Chondrocyte (in vitro differentiated cells): Measurements from ENCODE around the gene BICDL1. TPM values are rescaled to one million over a fixed set of nuclear protein-coding genes. Genes with fewer than 3 reads are reported as not detected.

Source experiments
- DNase-seq: peaks from one replicate; pipeline ENCODE4 v3.0.0; 2021; ENCODE audit warnings: mixed read lengths, low spot score
- H3K27ac Mint-ChIP-seq: one replicate; pipeline ENCODE4 v1.8.0; 2021; ENCODE audit warnings: mild to moderate bottlenecking, moderate library complexity, mixed read lengths; ENCODE audit not compliant: unreplicated experiment
- H3K27me3 Mint-ChIP-seq: 2 replicates; pipeline ENCODE4 v1.8.0; 2021; ENCODE audit warnings: low read depth, mixed read lengths
- H3K36me3 Mint-ChIP-seq: 2 replicates; pipeline ENCODE4 v1.8.0; 2021; ENCODE audit warnings: low read depth, mixed read lengths
- H3K4me1 Mint-ChIP-seq: 2 replicates; pipeline ENCODE4 v1.8.0; 2021; ENCODE audit warnings: low read depth, mild to moderate bottlenecking, mixed read lengths
- H3K4me3 Mint-ChIP-seq: one replicate; pipeline ENCODE4 v1.8.0; 2021; ENCODE audit warnings: mild to moderate bottlenecking, moderate library complexity, mixed read lengths; ENCODE audit not compliant: unreplicated experiment
- H3K9me3 Mint-ChIP-seq: 2 replicates; pipeline ENCODE4 v1.8.0; 2021; ENCODE audit warnings: low read depth, mixed read lengths
- CTCF ChIP-seq: fragments of 200-600 bp; sonication (generic); IDR thresholded peaks from 2 replicates; pipeline ENCODE4 v1.5.0; 2021; ENCODE audit warnings: antibody characterized with exemption, mild to moderate bottlenecking, moderate library complexity
- total RNA-seq: library from RNA; stranded (reverse); gene quantifications from 3 replicates; pipeline ENCODE4 v1.2.1, GENCODE V29; 2021

BICDL1 gene
- total RNA-seq, 1 donor from 2014 or later = 0.45 TPM

GRCh38 chr12:120077260-120077659 lies 88.2 kb downstream of the BICDL1 start:
- no peaks in the 10 kb centered on the region for H3K9me3 Mint-ChIP-seq
- peaks cover 3% of the 10 kb centered on the region for H3K27me3 Mint-ChIP-seq

GRCh38 chr12:120078868-120079267 lies 89.8 kb downstream of the BICDL1 start:
- H3K9me3 Mint-ChIP-seq = no peaks in the 10 kb centered on the region
- H3K27ac Mint-ChIP-seq = no peak overlapping the region
- no peak for TF ChIP-seq CTCF
- peaks cover 3% of the 10 kb centered on the region for H3K27me3 Mint-ChIP-seq
- H3K4me1 Mint-ChIP-seq = no peaks in the 10 kb centered on the region
- no peak for DNase-seq
- H3K36me3 Mint-ChIP-seq = no peaks in the 10 kb centered on the region
- H3K4me3 Mint-ChIP-seq = no peak overlapping the region

More at GRCh38 chr12:120077260-120077659, 88.2 kb downstream of the BICDL1 start:
- no peak overlapping the region for H3K4me3 Mint-ChIP-seq
- no peak overlapping the region for H3K27ac Mint-ChIP-seq
- no peaks in the 10 kb centered on the region for H3K36me3 Mint-ChIP-seq
- DNase-seq = no peak
- H3K4me1 Mint-ChIP-seq = no peaks in the 10 kb centered on the region
- no peak for TF ChIP-seq CTCF

GRCh38 chr12:120079411-120080400 lies 90.7 kb downstream of the BICDL1 start:
- Mint-ChIP-seq H3K4me3 (no peak overlapping the region), H3K9me3 (no peaks in the 10 kb centered on the region), H3K27ac (no peak overlapping the region), H3K27me3 (peaks cover 2% of the 10 kb centered on the region), H3K36me3 (no peaks in the 10 kb centered on the region), H3K4me1 (no peaks in the 10 kb centered on the region)
- no peak for DNase-seq
- TF ChIP-seq CTCF = no peak

GRCh38 chr12:120081641-120082040 lies 92.6 kb downstream of the BICDL1 start:
- peaks cover 1% of the 10 kb centered on the region for H3K36me3 Mint-ChIP-seq
- no peak overlapping the region for H3K27ac Mint-ChIP-seq
- no peaks in the 10 kb centered on the region for H3K27me3 Mint-ChIP-seq
- H3K4me3 Mint-ChIP-seq = no peak overlapping the region
- no peak for DNase-seq
- no peaks in the 10 kb centered on the region for H3K9me3 Mint-ChIP-seq
- TF ChIP-seq CTCF = no peak
- H3K4me1 Mint-ChIP-seq = peaks cover 11% of the 10 kb centered on the region

GRCh38 chr12:120085920-120086645 lies 97.0 kb downstream of the BICDL1 start:
- H3K27ac Mint-ChIP-seq = peak overlapping the region; percentile 95
- H3K9me3 Mint-ChIP-seq = no peaks in the 10 kb centered on the region
- H3K4me1 Mint-ChIP-seq = peaks cover 21% of the 10 kb centered on the region
- H3K4me3 Mint-ChIP-seq = peak overlapping the region; percentile 75
- no peak for TF ChIP-seq CTCF
- H3K27me3 Mint-ChIP-seq = no peaks in the 10 kb centered on the region
- peak; percentile 4 for DNase-seq
- peaks cover 3% of the 10 kb centered on the region for H3K36me3 Mint-ChIP-seq
